ENCODE results near the gene UXS1.

DNA sequence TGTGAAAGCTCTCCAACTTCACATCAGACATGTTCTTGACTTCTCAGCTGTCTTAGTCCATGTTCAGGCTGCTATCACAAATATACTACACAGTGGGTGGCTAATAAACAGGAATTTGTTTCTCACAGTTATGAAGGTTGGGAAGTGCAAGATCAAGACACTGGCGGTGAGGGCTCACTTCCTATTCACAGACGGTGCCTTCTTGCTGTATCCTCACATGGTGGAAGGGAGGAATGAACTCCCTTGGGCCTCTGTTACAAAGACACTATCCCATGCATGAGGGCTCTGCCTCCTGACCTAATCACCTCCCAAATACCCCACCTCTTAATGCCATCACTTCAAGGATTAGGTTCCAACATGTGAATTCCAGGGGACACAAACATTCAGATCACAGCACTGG is 9.7 kb downstream of the UXS1 start:
- TF ChIP-seq, protein P1, sequence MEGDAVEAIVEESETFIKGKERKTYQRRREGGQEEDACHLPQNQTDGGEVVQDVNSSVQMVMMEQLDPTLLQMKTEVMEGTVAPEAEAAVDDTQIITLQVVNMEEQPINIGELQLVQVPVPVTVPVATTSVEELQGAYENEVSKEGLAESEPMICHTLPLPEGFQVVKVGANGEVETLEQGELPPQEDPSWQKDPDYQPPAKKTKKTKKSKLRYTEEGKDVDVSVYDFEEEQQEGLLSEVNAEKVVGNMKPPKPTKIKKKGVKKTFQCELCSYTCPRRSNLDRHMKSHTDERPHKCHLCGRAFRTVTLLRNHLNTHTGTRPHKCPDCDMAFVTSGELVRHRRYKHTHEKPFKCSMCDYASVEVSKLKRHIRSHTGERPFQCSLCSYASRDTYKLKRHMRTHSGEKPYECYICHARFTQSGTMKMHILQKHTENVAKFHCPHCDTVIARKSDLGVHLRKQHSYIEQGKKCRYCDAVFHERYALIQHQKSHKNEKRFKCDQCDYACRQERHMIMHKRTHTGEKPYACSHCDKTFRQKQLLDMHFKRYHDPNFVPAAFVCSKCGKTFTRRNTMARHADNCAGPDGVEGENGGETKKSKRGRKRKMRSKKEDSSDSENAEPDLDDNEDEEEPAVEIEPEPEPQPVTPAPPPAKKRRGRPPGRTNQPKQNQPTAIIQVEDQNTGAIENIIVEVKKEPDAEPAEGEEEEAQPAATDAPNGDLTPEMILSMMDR (IDR thresholded peaks at IDR 0.05; ENCODE audit: low read length), result no peak
- TF ChIP-seq EZH2 (IDR thresholded peaks at IDR 0.05; ENCODE audit: borderline replicate concordance, low read length), result no peak

Data from OCI-LY1 (cell line).